Left colon (tissue), 2 donors: ENCODE results near the gene TMEM219. TPM values are rescaled to one million over a fixed set of nuclear protein-coding genes. Genes with fewer than 3 reads are reported as not detected.

Experiments used
- total RNA-seq, 2 donors: library from RNA; stranded (reverse); fragmentation: NEBNext Ultra II Directional; extraction: Animal tissue kit (Norgen Biotek cat#: 25700); gene quantifications; one replicate each; pipeline ENCODE4 v1.2.1, GENCODE V29; 2021
- donor health status: DM: no; HTN: no; CAD: no.
- donor health status: DM: yes; HTN: yes; CAD: no.

TMEM219 gene
- total RNA-seq, 2 donors from 2014 or later: 187 to 192 TPM

Other genes with a start within 250 kb of the TMEM219 start
- gene C16orf54, start 216.1 kb upstream of the TMEM219 start, total RNA-seq: 1 to 10 TPM; 1.6 to 3.2 TPM
- 1,000 to 10,000 TPM; 1,315 to 1,793 TPM for gene ZG16, start 183.8 kb upstream of the TMEM219 start, total RNA-seq
- gene KIF22, start 171.3 kb upstream of the TMEM219 start, total RNA-seq: 10 to 100 TPM; 53.0 to 55.2 TPM
- 100 to 1,000 TPM; 252 to 365 TPM for gene MAZ, start 155.6 kb upstream of the TMEM219 start, total RNA-seq
- gene PRRT2, start 149.9 kb upstream of the TMEM219 start, total RNA-seq: 1 to 10 TPM; 1.3 to 2.0 TPM
- gene PAGR1, start 145.9 kb upstream of the TMEM219 start, total RNA-seq: 10 to 100 TPM; 16.8 to 17.4 TPM
- 100 to 1,000 TPM; 467 to 578 TPM for gene MVP, start 141.6 kb upstream of the TMEM219 start, total RNA-seq
- 10 to 100 TPM; 62.9 to 85.3 TPM for gene CDIPT, start 98.9 kb upstream of the TMEM219 start, total RNA-seq
- 10 to 100 TPM; 11.1 to 13.0 TPM for gene SEZ6L2, start 62.5 kb upstream of the TMEM219 start, total RNA-seq
- gene ASPHD1, start 61.6 kb upstream of the TMEM219 start, total RNA-seq: 1 to 10 TPM; 1.7 to 2.0 TPM
- 10 to 100 TPM; 22.2 to 35.2 TPM for gene KCTD13, start 35.9 kb upstream of the TMEM219 start, total RNA-seq
- gene TAOK2, start 11.8 kb downstream of the TMEM219 start, total RNA-seq: 10 to 100 TPM; 44.5 TPM
- 10 to 100 TPM in 1 of 2 donors, 1 to 10 TPM in 1; 7.6 to 11.9 TPM for gene HIRIP3, start 33.5 kb downstream of the TMEM219 start, total RNA-seq
- gene INO80E, start 34.2 kb downstream of the TMEM219 start, total RNA-seq: 10 to 100 TPM; 61.4 to 73.7 TPM
- gene DOC2A, start 48.9 kb downstream of the TMEM219 start, total RNA-seq: 1 to 10 TPM; 7.5 to 9.2 TPM
- not detected for gene C16orf92, start 61.1 kb downstream of the TMEM219 start, total RNA-seq
- under 1 TPM in 1 of 2 donors, not detected in 1; 0.31 TPM for gene TLCD3B, start 69.2 kb downstream of the TMEM219 start, total RNA-seq
- 1,000 to 10,000 TPM; 1,798 to 1,835 TPM for gene ALDOA, start 103.7 kb downstream of the TMEM219 start, total RNA-seq
- 100 to 1,000 TPM; 101 to 106 TPM for gene PPP4C, start 113.9 kb downstream of the TMEM219 start, total RNA-seq
- gene TBX6, start 129.8 kb downstream of the TMEM219 start, total RNA-seq: 1 to 10 TPM in 1 of 2 donors, under 1 TPM in 1; 0.92 to 1.1 TPM
- 10 to 100 TPM; 30.5 to 58.2 TPM for gene YPEL3, start 134.1 kb downstream of the TMEM219 start, total RNA-seq
- gene GDPD3, start 151.5 kb downstream of the TMEM219 start, total RNA-seq: 10 to 100 TPM; 62.3 to 88.7 TPM
- 100 to 1,000 TPM; 354 to 370 TPM for gene MAPK3, start 161.1 kb downstream of the TMEM219 start, total RNA-seq
- 10 to 100 TPM in 1 of 2 donors, 1 to 10 TPM in 1; 7.6 to 24.5 TPM for gene CORO1A, start 221.5 kb downstream of the TMEM219 start, total RNA-seq
- gene BOLA2B, start 231.6 kb downstream of the TMEM219 start, total RNA-seq: 100 to 1,000 TPM; 156 to 192 TPM
- 10 to 100 TPM; 84.5 to 86.9 TPM for gene SLX1A, start 231.8 kb downstream of the TMEM219 start, total RNA-seq
- gene SULT1A3, start 237.2 kb downstream of the TMEM219 start, total RNA-seq: 10 to 100 TPM; 72.3 to 92.6 TPM